SK-N-SH treated with all-trans-retinoic acid at 6 μM for 48 hours (cell line): ENCODE measurements around the gene EXO1.

Experiments used
- ATAC-seq: fragments of 200-7000 bp; cut with Tn5 transposase; 3 replicates; pipeline ENCODE4 v1.9.1; 2020; ENCODE audit warnings: mild to moderate bottlenecking, moderate library complexity
- ARNTL ChIP-seq: fragments of 450-650 bp; formaldehyde crosslinking; IDR thresholded peaks from 2 replicates; pipeline ENCODE4 v1.5.0; 2020; ENCODE audit warnings: low read depth, mild to moderate bottlenecking, moderate library complexity, borderline replicate concordance
- BACH2 ChIP-seq: fragments of 250-450 bp; sonication (Bioruptor Pico); IDR thresholded peaks from 2 replicates; pipeline ENCODE4 v1.9.0; 2021; ENCODE audit warnings: mild to moderate bottlenecking, borderline replicate concordance
- CREB5 ChIP-seq: fragments of 250-450 bp; sonication (Bioruptor Pico); IDR thresholded peaks from 2 replicates; pipeline ENCODE4 v1.5.1; 2020; ENCODE audit warnings: low read depth, mild to moderate bottlenecking, moderate library complexity
- CSDC2 ChIP-seq: fragments of 250-450 bp; sonication (Bioruptor Pico); IDR thresholded peaks from 2 replicates; pipeline ENCODE4 v1.5.0; 2020; ENCODE audit warnings: mild to moderate bottlenecking, moderate library complexity
- CSRNP3 ChIP-seq: fragments of 250-450 bp; sonication (Bioruptor Pico); IDR thresholded peaks from 2 replicates; pipeline ENCODE4 v1.5.1; 2021; ENCODE audit warnings: mild to moderate bottlenecking, moderate library complexity
- ESRRG ChIP-seq: fragments of 250-450 bp; sonication (Bioruptor Pico); IDR thresholded peaks from 2 replicates; pipeline ENCODE4 v1.6.1; 2021; ENCODE audit warnings: mild to moderate bottlenecking
- GLIS3 ChIP-seq: fragments of 250-450 bp; sonication (Bioruptor Pico); IDR thresholded peaks from 2 replicates; pipeline ENCODE4 v1.5.0; 2020; ENCODE audit warnings: mild to moderate bottlenecking, moderate library complexity
- ISL1 ChIP-seq: fragments of 250-450 bp; sonication (Bioruptor Pico); IDR thresholded peaks from 2 replicates; pipeline ENCODE4 v2.1.2; 2022; ENCODE audit warnings: mild to moderate bottlenecking, moderate library complexity
- PATZ1 ChIP-seq: fragments of 250-450 bp; sonication (Bioruptor Pico); IDR thresholded peaks from 2 replicates; pipeline ENCODE4 v1.8.0; 2020; ENCODE audit warnings: mild to moderate bottlenecking, moderate library complexity, borderline replicate concordance
- POU6F1 ChIP-seq: fragments of 250-450 bp; sonication (Bioruptor Pico); IDR thresholded peaks from 2 replicates; pipeline ENCODE4 v1.8.0; 2021; ENCODE audit warnings: low read depth, mild to moderate bottlenecking, moderate library complexity, borderline replicate concordance
- PPARA ChIP-seq: fragments of 250-450 bp; sonication (Bioruptor Pico); IDR thresholded peaks from 2 replicates; pipeline ENCODE4 v1.5.0; 2020; ENCODE audit warnings: mild to moderate bottlenecking, borderline replicate concordance
- RARB ChIP-seq: fragments of 250-450 bp; sonication (Bioruptor Pico); IDR thresholded peaks from 2 replicates; pipeline ENCODE4 v1.8.0; 2021; ENCODE audit warnings: mild to moderate bottlenecking, moderate library complexity
- SNAI2 ChIP-seq: fragments of 250-450 bp; sonication (Bioruptor Pico); IDR thresholded peaks from 2 replicates; pipeline ENCODE4 v1.5.0; 2020; ENCODE audit warnings: mild to moderate bottlenecking, moderate library complexity
- TOX ChIP-seq: fragments of 250-450 bp; sonication (Bioruptor Pico); IDR thresholded peaks from 2 replicates; pipeline ENCODE4 v1.8.0; 2021; ENCODE audit warnings: mild to moderate bottlenecking, moderate library complexity, borderline replicate concordance
- TSHZ2 ChIP-seq: fragments of 250-450 bp; sonication (Bioruptor Pico); IDR thresholded peaks from 2 replicates; pipeline ENCODE4 v1.5.0; 2020; ENCODE audit warnings: mild to moderate bottlenecking, moderate library complexity
- ZC3H10 ChIP-seq: fragments of 250-450 bp; sonication (Bioruptor Pico); IDR thresholded peaks from 2 replicates; pipeline ENCODE4 v1.5.1; 2021; ENCODE audit warnings: mild to moderate bottlenecking, moderate library complexity
- ZFP3 ChIP-seq: fragments of 250-450 bp; sonication (Bioruptor Pico); IDR thresholded peaks from 2 replicates; pipeline ENCODE4 v1.5.0; 2020; ENCODE audit warnings: mild to moderate bottlenecking, moderate library complexity
- ZFP30 ChIP-seq: fragments of 450-650 bp; formaldehyde crosslinking; IDR thresholded peaks from 2 replicates; pipeline ENCODE4 v1.5.0; 2022; ENCODE audit warnings: mild to moderate bottlenecking, moderate library complexity
- ZNF565 ChIP-seq: fragments of 450-650 bp; formaldehyde crosslinking; conservative IDR thresholded peaks from 2 replicates; pipeline ENCODE4 v1.5.0; 2020; ENCODE audit warnings: low read depth, mild to moderate bottlenecking, moderate library complexity
- ZNF70 ChIP-seq: fragments of 450-650 bp; formaldehyde crosslinking; IDR thresholded peaks from 2 replicates; pipeline ENCODE4 v1.5.0; 2020; ENCODE audit warnings: mild to moderate bottlenecking, moderate library complexity
- ZNF8 ChIP-seq: fragments of 450-650 bp; formaldehyde crosslinking; IDR thresholded peaks from 2 replicates; pipeline ENCODE4 v1.5.0; 2020; ENCODE audit warnings: mild to moderate bottlenecking, moderate library complexity

The EXO1 gene

GRCh38 chr1:241926141-241926540, 78.1 kb downstream of the EXO1 start (continued):
- no peak for TF ChIP-seq CREB5 (CRISPR knock-in tag)
- no peak for TF ChIP-seq TOX (CRISPR knock-in tag)
- no peak for TF ChIP-seq ISL1
- no peak for TF ChIP-seq GLIS3

GRCh38 chr1:241927321-241927720, 79.3 kb downstream of the EXO1 start:
- ATAC-seq = no peak
- TF ChIP-seq ZNF70 (CRISPR knock-in tag) (no peak), CREB5 (CRISPR knock-in tag) (no peak), ZNF8 (CRISPR knock-in tag) (no peak)

- TF ChIP-seq BACH2 (CRISPR knock-in tag) (no peak), CREB5 (CRISPR knock-in tag) (no peak), ZNF8 (CRISPR knock-in tag) (no peak), ZFP30 (CRISPR knock-in tag) (no peak), ARNTL (CRISPR knock-in tag) (no peak), ZNF70 (CRISPR knock-in tag) (no peak), SNAI2 (CRISPR knock-in tag) (no peak), TSHZ2 (no peak), TOX (CRISPR knock-in tag) (no peak), ZC3H10 (no peak), ISL1 (no peak), ZFP3 (no peak), GLIS3 (no peak), PPARA (CRISPR knock-in tag) (no peak)
- no peak for ATAC-seq
These were observed 84.8 kb downstream of the EXO1 start for GRCh38 chr1:241932845-241933244.

- peak; percentile 61 for ATAC-seq
- TF ChIP-seq PATZ1 (CRISPR knock-in tag) (no peak), ZFP30 (CRISPR knock-in tag) (no peak), ZNF565 (CRISPR knock-in tag) (no peak), CSRNP3 (CRISPR knock-in tag) (no peak), ISL1 (no peak), TSHZ2 (no peak), RARB (no peak), ZNF8 (CRISPR knock-in tag) (no peak), CSDC2 (CRISPR knock-in tag) (no peak), PPARA (CRISPR knock-in tag) (no peak), ESRRG (no peak), POU6F1 (CRISPR knock-in tag) (no peak)
These were observed 86.3 kb downstream of the EXO1 start for GRCh38 chr1:241934201-241934848.
